Lower leg skin (tissue), 4 donors: ENCODE results near the gene TMEM94. TPM values are rescaled to one million over a fixed set of nuclear protein-coding genes. Genes with fewer than 3 reads are reported as not detected.
A peak's percentile ranks its signal among the peaks of the same experiment; 100 is the strongest.

Experiments used
- DNase-seq, 2 donors: peaks; one replicate each; pipeline ENCODE4 v3.0.0-alpha.2; 2019; ENCODE audit warnings: low spot score in 2 of 2
- H3K4me3 ChIP-seq: fragments of 200-600 bp; sonication (generic); 2 replicates; pipeline ENCODE4 v1.5.1; 2017; ENCODE audit warnings: mild to moderate bottlenecking, low read depth; ENCODE audit not compliant: poor library complexity, severe bottlenecking
- POLR2A ChIP-seq, 2 donors: fragments of 450-650 bp; IDR thresholded peaks; one replicate each; pipeline ENCODE4 v1.6.1; 2016 to 2017; ENCODE audit warnings: antibody characterized with exemption in 2 of 2, mild to moderate bottlenecking in 1 of 2, moderate library complexity in 1 of 2
- WGBS, 2 donors: methylation state at CpG; one replicate each; pipeline ENCODE4 v1.1.5; 2018; 5-methylcytosine and 5-hydroxymethylcytosine counted together
- intact Hi-C: fragments of 100-400 bp; cut with DNase I; formaldehyde crosslinking; loops from one replicate; pipeline ENCODE4 v1.15.0; 2023; ENCODE audit warnings: low total_unique reads
- total RNA-seq, 4 donors: library from RNA; depleted of rRNA; stranded (reverse); fragments of >200 nt; gene quantifications; one replicate each; pipeline ENCODE4 v1.1.0, GENCODE V29; 2016
- TF ChIP-seq, protein P1 (sequence below), 3 donors: fragments of 450-650 bp; IDR thresholded peaks; one replicate each; pipeline ENCODE4 v1.5.1; 2016; ENCODE audit warnings: antibody characterized with exemption in 3 of 3, mild to moderate bottlenecking in 3 of 3, moderate library complexity in 2 of 3

TMEM94 gene
- total RNA-seq, 4 donors from 2014 or later: 39.3 to 103 (median 79.0) TPM

DNA sequence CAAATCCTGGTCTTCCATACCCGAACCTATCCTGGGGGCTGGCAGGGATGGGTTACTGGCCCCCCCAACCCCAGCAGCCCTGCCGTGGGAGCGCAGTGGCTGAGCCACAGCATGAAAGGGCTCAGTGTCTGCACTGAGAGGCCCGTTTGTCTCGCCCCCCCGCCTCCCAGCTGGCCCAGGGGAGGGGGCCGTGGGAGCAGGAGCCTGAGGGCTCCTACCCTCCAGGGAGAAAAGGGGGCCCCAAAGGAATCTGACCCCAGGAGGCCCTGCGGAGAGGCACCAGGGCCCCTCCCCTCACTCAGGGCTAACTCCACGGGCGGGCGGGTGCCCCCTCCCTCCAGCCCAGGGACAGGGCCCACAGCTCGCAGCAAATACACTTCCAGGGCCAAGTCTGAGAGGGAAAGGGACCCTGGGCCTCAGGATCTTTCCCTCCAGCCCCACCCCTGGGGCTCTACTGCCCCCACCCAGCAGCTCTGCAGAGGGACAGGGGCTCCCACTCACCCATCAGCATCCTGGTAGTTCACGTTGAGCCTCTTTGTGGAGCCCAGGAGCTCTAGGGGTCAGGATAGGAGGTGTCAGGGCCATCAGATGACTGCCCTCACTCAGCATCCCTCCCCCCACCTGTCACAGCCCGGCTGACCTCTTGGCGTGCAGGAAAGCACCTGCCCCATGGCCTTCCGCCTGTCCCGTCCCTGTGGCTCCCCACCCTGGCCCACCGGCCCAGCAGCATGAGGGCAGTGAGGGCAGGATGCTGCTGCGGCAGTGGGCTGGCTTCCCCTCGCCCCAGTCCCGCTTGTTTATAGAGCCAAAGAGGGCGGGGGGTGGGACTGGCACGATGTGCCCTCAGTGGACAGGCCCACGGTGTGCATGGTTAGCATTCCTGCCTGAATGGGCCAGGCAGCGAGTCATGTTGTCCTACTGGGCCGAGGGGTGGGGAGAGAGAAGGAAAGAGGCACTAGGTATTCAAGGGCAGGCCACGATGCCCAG lies 51.6 kb downstream of the TMEM94 start:
- WGBS, 2 donors: 77 to 79% methylated on average over 23 to 26 of the region's 27 CpGs
- H3K4me3 ChIP-seq: no peak overlapping the region
- intact Hi-C loops: no loop called here

DNA sequence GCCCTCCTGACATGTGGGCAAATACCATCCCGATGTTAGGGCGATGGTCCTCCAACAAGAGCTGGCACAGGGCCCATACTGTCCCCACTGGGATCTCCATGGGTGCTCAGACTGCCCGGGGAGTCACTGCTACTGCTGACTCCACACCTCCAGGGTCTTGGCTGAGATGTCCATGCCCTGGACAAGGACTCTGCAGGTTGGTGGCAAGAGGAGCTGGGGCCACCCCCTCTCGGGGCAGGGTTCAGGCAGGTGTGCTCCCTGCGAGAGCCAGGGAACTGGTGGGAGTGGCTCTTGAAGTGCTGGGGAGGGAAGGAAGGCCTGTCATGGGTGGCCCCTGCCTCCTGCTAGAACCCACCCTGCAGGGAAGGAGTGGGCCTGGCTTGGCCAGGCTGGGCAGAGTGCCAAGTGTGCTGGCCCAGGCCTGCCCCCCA lies 52.5 kb downstream of the TMEM94 start:
- intact Hi-C loops: no loop called here
- 51 to 61% methylated on average over 5 of the region's 5 CpGs for WGBS, 2 donors
- DNase-seq: no peak
- no peak for TF ChIP-seq POLR2A (IDR thresholded peaks at IDR 0.05)
- TF ChIP-seq, protein P1, sequence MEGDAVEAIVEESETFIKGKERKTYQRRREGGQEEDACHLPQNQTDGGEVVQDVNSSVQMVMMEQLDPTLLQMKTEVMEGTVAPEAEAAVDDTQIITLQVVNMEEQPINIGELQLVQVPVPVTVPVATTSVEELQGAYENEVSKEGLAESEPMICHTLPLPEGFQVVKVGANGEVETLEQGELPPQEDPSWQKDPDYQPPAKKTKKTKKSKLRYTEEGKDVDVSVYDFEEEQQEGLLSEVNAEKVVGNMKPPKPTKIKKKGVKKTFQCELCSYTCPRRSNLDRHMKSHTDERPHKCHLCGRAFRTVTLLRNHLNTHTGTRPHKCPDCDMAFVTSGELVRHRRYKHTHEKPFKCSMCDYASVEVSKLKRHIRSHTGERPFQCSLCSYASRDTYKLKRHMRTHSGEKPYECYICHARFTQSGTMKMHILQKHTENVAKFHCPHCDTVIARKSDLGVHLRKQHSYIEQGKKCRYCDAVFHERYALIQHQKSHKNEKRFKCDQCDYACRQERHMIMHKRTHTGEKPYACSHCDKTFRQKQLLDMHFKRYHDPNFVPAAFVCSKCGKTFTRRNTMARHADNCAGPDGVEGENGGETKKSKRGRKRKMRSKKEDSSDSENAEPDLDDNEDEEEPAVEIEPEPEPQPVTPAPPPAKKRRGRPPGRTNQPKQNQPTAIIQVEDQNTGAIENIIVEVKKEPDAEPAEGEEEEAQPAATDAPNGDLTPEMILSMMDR (IDR thresholded peaks at IDR 0.05): no peak
- H3K4me3 ChIP-seq: no peak overlapping the region

More for the DNA sequence above, 51.6 kb downstream of the TMEM94 start:
- TF ChIP-seq, protein P1 (IDR thresholded peaks at IDR 0.05): no peak
- no peak for TF ChIP-seq POLR2A (IDR thresholded peaks at IDR 0.05)
- DNase-seq: no peak

DNA sequence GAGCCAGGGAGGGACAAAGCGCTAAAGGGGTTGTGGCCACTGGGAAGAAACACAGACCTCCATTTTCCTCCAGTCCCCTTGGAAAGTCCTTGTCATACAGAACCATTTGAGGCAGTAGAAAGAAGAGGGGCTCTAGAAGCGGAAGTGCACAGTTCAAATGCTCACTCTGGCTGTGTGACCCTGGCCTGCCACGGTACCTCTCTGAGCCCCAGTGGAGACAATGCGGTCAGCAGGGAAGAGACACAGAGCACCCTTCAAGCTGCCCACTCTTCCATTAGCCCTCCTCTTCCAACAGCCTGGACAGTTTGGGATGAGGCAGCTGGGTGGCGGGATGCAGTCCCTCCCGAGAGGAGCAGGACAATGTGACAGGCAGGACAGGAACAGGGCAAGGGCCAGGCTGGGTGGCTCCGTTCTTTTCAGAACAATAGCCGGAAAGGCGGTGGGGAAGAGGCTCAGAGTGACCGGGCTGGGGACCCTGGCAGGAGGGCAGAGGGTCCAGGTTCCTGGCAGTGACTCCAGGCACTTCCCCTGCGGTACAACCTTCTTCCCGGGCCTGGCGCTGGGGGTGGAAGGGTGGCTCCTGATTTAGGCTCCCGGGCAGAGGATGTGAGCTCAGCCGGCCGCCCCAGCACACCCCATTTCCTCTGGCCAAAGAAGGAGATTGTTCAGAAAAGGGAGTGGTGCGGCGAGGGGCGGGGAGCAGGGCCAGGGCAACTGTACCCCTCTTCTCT lies 53.3 kb downstream of the TMEM94 start:
- intact Hi-C loops: no loop called here
- H3K4me3 ChIP-seq: no peak overlapping the region
- TF ChIP-seq POLR2A (IDR thresholded peaks at IDR 0.05): no peak
- TF ChIP-seq, protein P1 (IDR thresholded peaks at IDR 0.05): no peak
- 53 to 54% methylated on average over 19 of the region's 19 CpGs for WGBS, 2 donors
- peak in 1 of 2 donors; percentile 91 for DNase-seq

DNA sequence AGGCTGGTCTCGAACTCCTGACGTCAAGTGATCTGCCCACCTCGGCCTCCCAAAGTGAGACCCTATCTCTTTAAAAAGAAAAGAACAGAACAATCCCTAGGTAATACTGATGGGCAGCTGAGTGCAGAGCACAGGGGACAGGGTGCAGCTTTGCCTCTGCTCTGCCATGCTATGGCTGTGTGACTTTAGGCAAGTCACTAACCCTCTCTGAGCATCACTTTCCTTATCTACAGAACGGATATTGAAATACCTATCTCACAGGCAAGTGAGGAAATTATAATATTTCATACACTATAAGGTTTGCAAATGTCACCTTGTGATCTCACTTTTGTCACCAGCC lies 54.8 kb downstream of the TMEM94 start:
- no peak for DNase-seq
- no peak overlapping the region for H3K4me3 ChIP-seq
- intact Hi-C loops: no loop called here
- TF ChIP-seq, protein P1 (IDR thresholded peaks at IDR 0.05): no peak
- no peak for TF ChIP-seq POLR2A (IDR thresholded peaks at IDR 0.05)
- 87 to 93% methylated on average over 4 of the region's 4 CpGs for WGBS, 2 donors

DNA sequence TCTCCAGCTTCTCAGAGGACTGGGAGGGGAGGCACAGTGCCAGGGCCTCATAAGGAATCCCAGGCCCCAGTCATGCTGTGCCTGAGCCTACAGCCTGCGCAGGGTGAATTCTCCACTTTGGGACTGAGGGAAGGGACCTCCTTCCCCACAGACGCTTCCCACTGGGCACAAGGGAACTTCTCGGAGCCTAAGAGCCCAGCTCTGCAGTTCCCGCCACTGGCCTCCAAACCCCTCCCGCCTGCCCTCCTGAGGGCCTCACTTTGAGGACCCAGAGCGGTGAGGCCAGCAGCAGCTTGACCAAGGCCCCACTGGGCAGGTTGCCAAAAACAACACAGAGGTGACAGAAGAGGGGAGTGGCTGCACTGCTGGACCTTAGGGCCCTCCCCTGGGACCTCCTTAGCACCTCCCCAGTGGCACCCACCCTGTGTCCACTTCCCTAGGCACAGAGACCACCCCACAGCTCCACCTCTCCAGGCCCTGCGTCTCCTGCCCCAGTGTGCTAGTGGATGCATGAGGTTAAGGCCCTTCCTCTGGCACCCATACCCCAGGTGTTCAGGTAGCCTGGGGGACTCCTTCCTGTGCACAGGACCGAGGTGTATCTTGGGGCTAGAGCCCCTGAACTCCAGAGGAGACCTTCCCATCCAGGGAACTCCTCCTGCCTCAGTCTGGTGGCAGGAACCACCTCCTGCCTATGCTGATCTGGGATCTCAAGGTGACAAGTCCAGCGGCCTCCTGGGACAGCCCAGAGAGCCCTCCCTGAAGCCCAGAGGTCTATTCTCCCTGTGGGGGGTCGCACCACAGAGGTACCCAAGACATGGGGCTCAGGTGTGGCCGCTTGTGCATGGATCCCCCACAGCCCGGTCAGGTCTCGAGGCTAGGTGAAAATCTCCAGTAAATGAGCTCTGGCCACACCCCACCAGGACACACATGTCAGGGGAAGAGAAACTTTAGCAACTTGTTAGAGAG lies 55.5 kb downstream of the TMEM94 start:
- no peak for DNase-seq
- WGBS, 2 donors: 73 to 77% methylated on average over 11 to 13 of the region's 13 CpGs
- TF ChIP-seq POLR2A (IDR thresholded peaks at IDR 0.05): no peak
- TF ChIP-seq, protein P1 (IDR thresholded peaks at IDR 0.05): peak in 1 of 3 donors; percentile 25
- H3K4me3 ChIP-seq: no peak overlapping the region
- intact Hi-C loops: no loop called here
